HepG2 (cell line): ENCODE measurements around the gene WDR76. TPM values are rescaled to one million over a fixed set of nuclear protein-coding genes. Genes with fewer than 3 reads are reported as not detected.

Source experiments
- AKAP8 ChIP-seq: sonication (generic); formaldehyde crosslinking; IDR thresholded peaks from 2 replicates; pipeline ENCODE4 v1.5.1; 2020; ENCODE audit warnings: mild to moderate bottlenecking, missing genetic modification reagents
- CHCHD3 ChIP-seq: sonication (generic); formaldehyde crosslinking; IDR thresholded peaks from 2 replicates; pipeline ENCODE4 v1.8.0; 2022; ENCODE audit warnings: mild to moderate bottlenecking, missing genetic modification reagents, moderate library complexity
- DNMT1 ChIP-seq: sonication (generic); formaldehyde crosslinking; IDR thresholded peaks from 2 replicates; pipeline ENCODE4 v1.5.1; 2020; ENCODE audit warnings: mild to moderate bottlenecking, missing genetic modification reagents
- EZH2 ChIP-seq: conservative IDR thresholded peaks from 2 replicates; pipeline ENCODE4 v1.6.1; 2012; ENCODE audit warnings: mild to moderate bottlenecking, low read depth, low read length, moderate library complexity
- MAFK ChIP-seq, 2 experiments: IDR thresholded peaks in 1 of 2; conservative IDR thresholded peaks in 1 of 2; 2 replicates each; pipeline ENCODE4 v1.6.1; 2011; ENCODE audit warnings: improper control_type of control experiment in 2 of 2, low read length in 2 of 2
- PITX1 ChIP-seq: sonication (generic); formaldehyde crosslinking; IDR thresholded peaks from 2 replicates; pipeline ENCODE4 v1.5.1; 2020; ENCODE audit warnings: mild to moderate bottlenecking, missing genetic modification reagents
- RBAK ChIP-seq: sonication (generic); formaldehyde crosslinking; IDR thresholded peaks from 2 replicates; pipeline ENCODE4 v1.5.1; 2020; ENCODE audit warnings: mild to moderate bottlenecking, missing genetic modification reagents
- RBM22 ChIP-seq: fragments of 200-400 bp; formaldehyde crosslinking; optimal IDR thresholded peaks from 2 replicates; pipeline ENCODE3; 2017; ENCODE audit warnings: mild to moderate bottlenecking, low read length, moderate library complexity
- REPIN1 ChIP-seq: sonication (generic); formaldehyde crosslinking; IDR thresholded peaks from 2 replicates; pipeline ENCODE4 v1.8.0; 2022; ENCODE audit warnings: missing genetic modification reagents, low read depth, mild to moderate bottlenecking, borderline replicate concordance
- TEAD2 ChIP-seq: sonication (generic); formaldehyde crosslinking; IDR thresholded peaks from 2 replicates; pipeline ENCODE4 v1.9.0; 2021; ENCODE audit warnings: missing genetic modification reagents
- ZNF333 ChIP-seq: sonication (generic); formaldehyde crosslinking; IDR thresholded peaks from 2 replicates; pipeline ENCODE4 v1.4.0; 2020; ENCODE audit warnings: mild to moderate bottlenecking, missing genetic modification reagents, borderline replicate concordance
- ZNF335 ChIP-seq: sonication (generic); formaldehyde crosslinking; IDR thresholded peaks from 2 replicates; pipeline ENCODE4 v1.4.0; 2020; ENCODE audit warnings: missing genetic modification reagents
- ZNF382 ChIP-seq: sonication (generic); formaldehyde crosslinking; IDR thresholded peaks from 2 replicates; pipeline ENCODE4 v1.5.0; 2020; ENCODE audit warnings: missing genetic modification reagents, mild to moderate bottlenecking, borderline replicate concordance
- ZNF562 ChIP-seq: sonication (generic); formaldehyde crosslinking; IDR thresholded peaks from 2 replicates; pipeline ENCODE4 v1.8.0; 2022; ENCODE audit warnings: missing genetic modification reagents, borderline replicate concordance
- ZNF564 ChIP-seq: sonication (generic); formaldehyde crosslinking; IDR thresholded peaks from 2 replicates; pipeline ENCODE4 v1.8.1; 2023; ENCODE audit warnings: mild to moderate bottlenecking, missing genetic modification reagents
- ZNF609 ChIP-seq: sonication (generic); formaldehyde crosslinking; IDR thresholded peaks from 2 replicates; pipeline ENCODE4 v1.4.0; 2020; ENCODE audit warnings: mild to moderate bottlenecking, missing genetic modification reagents, borderline replicate concordance
- ZNF761 ChIP-seq: sonication (generic); formaldehyde crosslinking; conservative IDR thresholded peaks from 2 replicates; pipeline ENCODE4 v1.4.0; 2020; ENCODE audit warnings: mild to moderate bottlenecking, missing genetic modification reagents
- polyA plus RNA-seq, 8 experiments: library from polyadenylated mRNA; depleted of rRNA in 3 of 8; stranded (reverse) in 7 of 8; unstranded in 1 of 8; fragments of >200 nt; fragmentation: Illumina TruSeq in 4 of 8; extraction: Trizol in 4 of 8; gene quantifications; 2 replicates each; pipeline versions ENCODE4 v1.2.1 to v1.2.3, GENCODE V29; 2011 to 2016; ENCODE audit warnings: low read depth in 4 of 8, missing spikeins in 1 of 8, mixed read lengths in 1 of 8; ENCODE audit not compliant: insufficient read depth in 1 of 8
- total RNA-seq, 5 experiments: library from RNA; depleted of rRNA; stranded (reverse); fragments of >200 nt; fragmentation: Illumina TruSeq; extraction: Trizol; gene quantifications; 2 replicates each; pipeline ENCODE4 v1.2.3, GENCODE V29; 2016; ENCODE audit warnings: low read depth in 1 of 5
- TF ChIP-seq, protein P1 (sequence below), 2 experiments: IDR thresholded peaks; 2 replicates each; pipeline ENCODE4 v1.6.1; 2011 to 2012; ENCODE audit warnings: low read length in 2 of 2, borderline replicate concordance in 1 of 2, low read depth in 1 of 2, mild to moderate bottlenecking in 1 of 2, moderate library complexity in 1 of 2
- TF ChIP-seq, protein P2 (sequence below): sonication (generic); formaldehyde crosslinking; IDR thresholded peaks from 2 replicates; pipeline ENCODE4 v1.9.0; 2022; ENCODE audit warnings: low read depth, missing genetic modification reagents

WDR76 gene
- total and polyA plus RNA-seq, 2 of the 13 experiments (the other 11 are each of a cell fraction or from before 2014, with no cell fraction given): 1.1 to 9.7 TPM

DNA sequence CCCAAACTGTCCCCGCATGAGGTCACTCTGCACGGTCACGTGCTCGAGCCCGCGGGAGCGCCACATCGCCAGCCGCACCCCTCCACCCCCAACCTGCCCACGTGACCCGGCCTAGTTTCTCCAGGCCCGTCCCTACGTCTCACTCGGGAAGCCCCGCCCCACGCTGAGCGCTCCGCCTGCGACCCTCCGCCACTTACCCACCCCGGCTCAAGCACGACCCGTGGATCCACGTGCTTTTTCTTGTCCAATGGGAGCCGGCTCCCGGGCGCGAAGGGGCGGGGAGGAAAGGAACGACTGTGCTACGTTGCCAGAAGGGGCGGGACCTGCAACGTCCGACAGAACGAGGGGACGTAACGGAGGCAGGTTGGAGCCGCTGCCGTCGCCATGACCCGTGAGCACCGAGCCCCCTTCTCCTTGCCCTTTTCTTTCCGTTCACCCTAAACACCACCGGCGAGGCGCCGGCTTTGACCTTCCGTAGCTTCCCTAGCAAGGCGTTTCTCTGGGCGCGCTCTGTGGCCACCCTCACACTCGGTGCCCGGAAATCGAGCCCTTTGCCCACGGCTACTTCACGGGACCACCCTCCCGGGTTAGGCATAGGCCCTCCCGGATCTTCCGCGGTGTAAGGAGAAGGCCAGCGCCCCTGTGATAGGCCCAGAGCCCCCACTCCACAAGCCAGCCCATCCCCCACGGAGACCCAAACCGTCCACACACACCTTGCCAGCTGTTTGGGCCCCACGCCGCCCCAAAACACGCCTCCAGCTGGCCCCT is 34.6 kb upstream of the WDR76 start, which contains the start of gene SERF2 (continued):
- TF ChIP-seq, protein P1, sequence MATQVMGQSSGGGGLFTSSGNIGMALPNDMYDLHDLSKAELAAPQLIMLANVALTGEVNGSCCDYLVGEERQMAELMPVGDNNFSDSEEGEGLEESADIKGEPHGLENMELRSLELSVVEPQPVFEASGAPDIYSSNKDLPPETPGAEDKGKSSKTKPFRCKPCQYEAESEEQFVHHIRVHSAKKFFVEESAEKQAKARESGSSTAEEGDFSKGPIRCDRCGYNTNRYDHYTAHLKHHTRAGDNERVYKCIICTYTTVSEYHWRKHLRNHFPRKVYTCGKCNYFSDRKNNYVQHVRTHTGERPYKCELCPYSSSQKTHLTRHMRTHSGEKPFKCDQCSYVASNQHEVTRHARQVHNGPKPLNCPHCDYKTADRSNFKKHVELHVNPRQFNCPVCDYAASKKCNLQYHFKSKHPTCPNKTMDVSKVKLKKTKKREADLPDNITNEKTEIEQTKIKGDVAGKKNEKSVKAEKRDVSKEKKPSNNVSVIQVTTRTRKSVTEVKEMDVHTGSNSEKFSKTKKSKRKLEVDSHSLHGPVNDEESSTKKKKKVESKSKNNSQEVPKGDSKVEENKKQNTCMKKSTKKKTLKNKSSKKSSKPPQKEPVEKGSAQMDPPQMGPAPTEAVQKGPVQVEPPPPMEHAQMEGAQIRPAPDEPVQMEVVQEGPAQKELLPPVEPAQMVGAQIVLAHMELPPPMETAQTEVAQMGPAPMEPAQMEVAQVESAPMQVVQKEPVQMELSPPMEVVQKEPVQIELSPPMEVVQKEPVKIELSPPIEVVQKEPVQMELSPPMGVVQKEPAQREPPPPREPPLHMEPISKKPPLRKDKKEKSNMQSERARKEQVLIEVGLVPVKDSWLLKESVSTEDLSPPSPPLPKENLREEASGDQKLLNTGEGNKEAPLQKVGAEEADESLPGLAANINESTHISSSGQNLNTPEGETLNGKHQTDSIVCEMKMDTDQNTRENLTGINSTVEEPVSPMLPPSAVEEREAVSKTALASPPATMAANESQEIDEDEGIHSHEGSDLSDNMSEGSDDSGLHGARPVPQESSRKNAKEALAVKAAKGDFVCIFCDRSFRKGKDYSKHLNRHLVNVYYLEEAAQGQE (IDR thresholded peaks at IDR 0.05; ENCODE audit: borderline replicate concordance in 1 of 2, low read depth in 1 of 2, low read length in 2 of 2): no peak
- no peak for TF ChIP-seq CHCHD3 (CRISPR knock-in tag)
- no peak for TF ChIP-seq RBM22
- TF ChIP-seq MAFK (conservative IDR thresholded peaks at IDR 0.05 in 1 of 2, IDR thresholded peaks at IDR 0.05 in 1 of 2; ENCODE audit: low read length in 2 of 2): no peak
- TF ChIP-seq ZNF564 (CRISPR knock-in tag): no peak
- no peak for TF ChIP-seq ZNF609 (CRISPR knock-in tag)
- TF ChIP-seq ZNF562 (CRISPR knock-in tag): no peak
- TF ChIP-seq TEAD2 (CRISPR knock-in tag): no peak
- no peak; the same call in 1 of the 2 replicates for TF ChIP-seq PITX1 (CRISPR knock-in tag)
- TF ChIP-seq ZNF382: no peak
- no peak for TF ChIP-seq AKAP8 (CRISPR knock-in tag)
- TF ChIP-seq, protein P2, sequence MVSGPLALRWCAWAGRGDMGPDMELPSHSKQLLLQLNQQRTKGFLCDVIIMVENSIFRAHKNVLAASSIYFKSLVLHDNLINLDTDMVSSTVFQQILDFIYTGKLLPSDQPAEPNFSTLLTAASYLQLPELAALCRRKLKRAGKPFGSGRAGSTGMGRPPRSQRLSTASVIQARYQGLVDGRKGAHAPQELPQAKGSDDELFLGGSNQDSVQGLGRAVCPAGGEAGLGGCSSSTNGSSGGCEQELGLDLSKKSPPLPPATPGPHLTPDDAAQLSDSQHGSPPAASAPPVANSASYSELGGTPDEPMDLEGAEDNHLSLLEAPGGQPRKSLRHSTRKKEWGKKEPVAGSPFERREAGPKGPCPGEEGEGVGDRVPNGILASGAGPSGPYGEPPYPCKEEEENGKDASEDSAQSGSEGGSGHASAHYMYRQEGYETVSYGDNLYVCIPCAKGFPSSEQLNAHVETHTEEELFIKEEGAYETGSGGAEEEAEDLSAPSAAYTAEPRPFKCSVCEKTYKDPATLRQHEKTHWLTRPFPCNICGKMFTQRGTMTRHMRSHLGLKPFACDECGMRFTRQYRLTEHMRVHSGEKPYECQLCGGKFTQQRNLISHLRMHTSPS (CRISPR knock-in tag): no peak
- no peak for TF ChIP-seq EZH2
- no peak for TF ChIP-seq ZNF761 (CRISPR knock-in tag)
- TF ChIP-seq ZNF333 (CRISPR knock-in tag): peak; percentile 74
- TF ChIP-seq RBAK (CRISPR knock-in tag): no peak
- no peak for TF ChIP-seq ZNF335 (CRISPR knock-in tag)
- TF ChIP-seq DNMT1: no peak
- no peak for TF ChIP-seq REPIN1 (CRISPR knock-in tag)
